K562 (cell line): ENCODE data around the gene HNMT. TPM values are rescaled to one million over a fixed set of nuclear protein-coding genes. Genes with fewer than 3 reads are reported as not detected.
A peak's percentile ranks its signal among the peaks of the same experiment; 100 is the strongest.

Source experiments
- ARID1B ChIP-seq: fragments of 450-650 bp; IDR thresholded peaks from 2 replicates; pipeline ENCODE4 v1.6.1; 2016; ENCODE audit warnings: antibody characterized with exemption, mild to moderate bottlenecking, inconsistent platforms
- DPF2 ChIP-seq: fragments of 450-650 bp; IDR thresholded peaks from 2 replicates; pipeline ENCODE4 v1.6.1; 2016
- FOXA1 ChIP-seq: fragments of 450-650 bp; IDR thresholded peaks from 2 replicates; pipeline ENCODE4 v1.6.1; 2016; ENCODE audit warnings: mild to moderate bottlenecking, borderline replicate concordance
- GATAD2B ChIP-seq: fragments of 450-650 bp; IDR thresholded peaks from 2 replicates; pipeline ENCODE4 v1.6.1; 2017; ENCODE audit warnings: mild to moderate bottlenecking, borderline replicate concordance
- HDAC1 ChIP-seq, 2 experiments: fragments of 450-650 bp; IDR thresholded peaks; 2 replicates each; pipeline ENCODE4 v1.6.1; 2016 to 2017; ENCODE audit warnings: inconsistent platforms in 1 of 2, mild to moderate bottlenecking in 1 of 2, moderate library complexity in 1 of 2
- ID3 ChIP-seq, 2 experiments: fragments of 250-450 bp in 1 of 2; fragments of 450-650 bp in 1 of 2; sonication (Bioruptor Pico) in 1 of 2; IDR thresholded peaks; 2 replicates each; pipeline versions ENCODE4 v1.6.1 to v1.8.0; 2016 to 2021; ENCODE audit warnings: mild to moderate bottlenecking in 2 of 2, moderate library complexity in 2 of 2, missing compliant biosample characterization in 1 of 2, missing genetic modification characterization in 1 of 2
- LEF1 ChIP-seq: fragments of 450-650 bp; IDR thresholded peaks from 2 replicates; pipeline ENCODE4 v1.6.1; 2016; ENCODE audit warnings: mild to moderate bottlenecking
- NCOA2 ChIP-seq, 2 experiments: fragments of 450-650 bp; IDR thresholded peaks; 2 replicates each; pipeline ENCODE4 v1.6.1; 2018; ENCODE audit warnings: mild to moderate bottlenecking in 2 of 2, moderate library complexity in 1 of 2; ENCODE audit not compliant: partially characterized antibody in 2 of 2
- NCOR1 ChIP-seq: fragments of 450-650 bp; IDR thresholded peaks from 2 replicates; pipeline ENCODE4 v1.6.1; 2016; ENCODE audit warnings: mild to moderate bottlenecking, moderate library complexity
- NFE2 ChIP-seq: IDR thresholded peaks from 2 replicates; pipeline ENCODE4 v1.6.1; 2014; ENCODE audit warnings: antibody characterized with exemption, low read depth
- NFIX ChIP-seq: fragments of 250-450 bp; sonication (Bioruptor Pico); IDR thresholded peaks from 2 replicates; pipeline ENCODE4 v1.4.0; 2020; ENCODE audit warnings: low read depth, mild to moderate bottlenecking, moderate library complexity
- SAFB ChIP-seq: fragments of 200-400 bp; formaldehyde crosslinking; IDR thresholded peaks from 2 replicates; pipeline ENCODE4 v1.6.1; 2017; ENCODE audit warnings: low read depth, low read length, borderline replicate concordance
- SETDB1 ChIP-seq: IDR thresholded peaks from one replicate; pipeline ENCODE4 v1.6.1; 2012; ENCODE audit warnings: low read length, control low read depth, inconsistent platforms
- SPI1 ChIP-seq: IDR thresholded peaks from 2 replicates; pipeline ENCODE4 v1.6.1; 2011; ENCODE audit warnings: low read depth, low read length, control low read depth, borderline replicate concordance
- TAF15 ChIP-seq: fragments of 200-400 bp; formaldehyde crosslinking; IDR thresholded peaks from 2 replicates; pipeline ENCODE4 v1.6.1; 2017; ENCODE audit warnings: mild to moderate bottlenecking, low read depth, low read length, moderate library complexity
- TBL1XR1 ChIP-seq, 2 experiments: IDR thresholded peaks; 2 replicates each; pipeline ENCODE4 v1.6.1; 2012; ENCODE audit warnings: improper control_type of control experiment in 2 of 2, low read length in 2 of 2, mild to moderate bottlenecking in 1 of 2
- ZBTB17 ChIP-seq: fragments of 450-650 bp; formaldehyde crosslinking; IDR thresholded peaks from 2 replicates; pipeline ENCODE4 v1.4.0; 2020; ENCODE audit warnings: mild to moderate bottlenecking
- ZC3H4 ChIP-seq: sonication (generic); formaldehyde crosslinking; IDR thresholded peaks from 2 replicates; pipeline ENCODE4 v1.9.0; 2021; ENCODE audit warnings: missing genetic modification reagents, borderline replicate concordance
- ZEB2 ChIP-seq: fragments of 450-650 bp; IDR thresholded peaks from 2 replicates; pipeline ENCODE4 v1.6.1; 2016
- ZMIZ1 ChIP-seq, 2 experiments: fragments of 150-350 bp in 1 of 2; IDR thresholded peaks; 2 replicates each; pipeline ENCODE4 v1.6.1; 2012 to 2016; ENCODE audit warnings: low read depth in 2 of 2, low read length in 2 of 2, mild to moderate bottlenecking in 1 of 2, moderate library complexity in 1 of 2
- ZNF124 ChIP-seq: sonication (generic); formaldehyde crosslinking; IDR thresholded peaks from 2 replicates; pipeline ENCODE4 v1.8.1; 2022; ENCODE audit warnings: missing genetic modification reagents
- ZNF398 ChIP-seq: fragments of 250-450 bp; sonication (Bioruptor Pico); IDR thresholded peaks from 2 replicates; pipeline ENCODE4 v1.8.0; 2021; ENCODE audit warnings: moderate library complexity, mild to moderate bottlenecking, inconsistent platforms
- ZNF511 ChIP-seq: sonication (generic); formaldehyde crosslinking; IDR thresholded peaks from 2 replicates; pipeline ENCODE4 v1.8.0; 2022; ENCODE audit warnings: mild to moderate bottlenecking, missing genetic modification reagents
- polyA plus RNA-seq, 8 experiments: library from polyadenylated mRNA; depleted of rRNA in 4 of 8; stranded (reverse) in 5 of 8; unstranded in 3 of 8; fragments of >200 nt; fragmentation: Nextera tagmentation in 2 of 8; fragmentation: Illumina TruSeq in 1 of 8; extraction: Ambion mirVana in 2 of 8; extraction: Trizol in 1 of 8; gene quantifications; 2 replicates each; pipeline versions ENCODE4 v1.2.1 to v1.2.3, GENCODE V29; 2011 to 2014; ENCODE audit warnings: inconsistent platforms in 1 of 8, missing spikeins in 1 of 8
- total RNA-seq, 7 experiments: library from RNA; depleted of rRNA in 6 of 7; stranded (reverse); fragments of >200 nt in 6 of 7; fragmentation: Illumina TruSeq in 2 of 7; extraction: Trizol in 2 of 7; gene quantifications; 2 replicates each; pipeline versions ENCODE4 v1.2.1 to v1.2.3, GENCODE V29; 2011 to 2021; ENCODE audit warnings: low replicate concordance in 1 of 7

The HNMT gene
- total and polyA plus RNA-seq, 9 of the 15 experiments (the other 6 are each of a cell fraction or from before 2014, with no cell fraction given), result 3.1 to 10.9 (median 5.3) TPM

GRCh38 chr2:138060301-138060635, 96.0 kb downstream of the HNMT start (continued):
- TF ChIP-seq NFIX (CRISPR knock-in tag) (no peak), GATAD2B (0 out of 2 replicates have a peak, but pooled peaks have one; percentile 46), NCOR1 (peak; percentile 85), ZBTB17 (CRISPR knock-in tag) (no peak), NCOA2 (IDR thresholded peaks at IDR 0.05; ENCODE audit: partially characterized antibody in 2 of 2) (peak; percentile 25 to 75), SAFB (no peak), ZNF398 (CRISPR knock-in tag) (no peak), LEF1 (peak; percentile 58; the same call in 1 of the 2 replicates), HDAC1 (IDR thresholded peaks at IDR 0.05) (peak in 1 of 2 experiments; percentile 91; a peak in 2 of 4 replicates), ZC3H4 (CRISPR knock-in tag) (no peak), SPI1 (no peak), NFE2 (peak; percentile 51; the same call in 1 of the 2 replicates), ARID1B (peak; percentile 93), TAF15 (no peak), TBL1XR1 (IDR thresholded peaks at IDR 0.05; ENCODE audit: low read length in 2 of 2) (peak; percentile 69 to 73; a peak in 3 of 4 replicates), DPF2 (peak; percentile 88), ZNF511 (no peak), SETDB1 (no peak), ZMIZ1 (IDR thresholded peaks at IDR 0.05; ENCODE audit: low read depth in 2 of 2, low read length in 2 of 2) (peak in 1 of 2 experiments; percentile 41; a peak in 1 of 4 replicates), ZEB2 (peak; percentile 89), ZNF124 (CRISPR knock-in tag) (no peak), FOXA1 (no peak), ID3 (CRISPR knock-in tag; IDR thresholded peaks at IDR 0.05) (no peak), ID3 (tag; IDR thresholded peaks at IDR 0.05) (no peak)
